Natural killer cell (primary cell): ENCODE data around the gene NTPCR. TPM values are rescaled to one million over a fixed set of nuclear protein-coding genes. Genes with fewer than 3 reads are reported as not detected.

Experiments
- ATAC-seq, 3 donors: fragments of 150-1000 bp in 2 of 3; fragments of 200-7000 bp in 1 of 3; cut with Tn5 transposase; 1 replicate in 1 of 3; 2 replicates in 2 of 3; pipeline ENCODE4 v1.10.0; 2021; ENCODE audit warnings: mild to moderate bottlenecking in 2 of 3, moderate library complexity in 2 of 3
- DNase-seq, 2 donors: peaks; one replicate each; pipeline versions ENCODE4 v3.0.0 to v3.0.0-alpha.2; 2013 to 2021; ENCODE audit warnings: mixed read lengths in 1 of 2
- H3K27ac ChIP-seq: one replicate; pipeline ENCODE4 v1.5.1; 2013; ENCODE audit warnings: mild to moderate bottlenecking, low read length
- H3K27me3 ChIP-seq: one replicate; pipeline ENCODE4 v1.6.1; 2013; ENCODE audit warnings: low read length; ENCODE audit not compliant: control insufficient read depth, insufficient read depth
- H3K36me3 ChIP-seq: one replicate; pipeline ENCODE4 v1.6.1; 2013; ENCODE audit warnings: low read length; ENCODE audit not compliant: control insufficient read depth, insufficient read depth
- H3K4me1 ChIP-seq: one replicate; pipeline ENCODE4 v1.6.1; 2013; ENCODE audit warnings: low read length; ENCODE audit not compliant: control insufficient read depth, insufficient read depth
- H3K4me3 ChIP-seq: one replicate; pipeline ENCODE4 v1.5.1; 2013; ENCODE audit warnings: low read length
- H3K9me3 ChIP-seq: one replicate; pipeline ENCODE4 v1.6.1; 2013; ENCODE audit warnings: low read length; ENCODE audit not compliant: control insufficient read depth, insufficient read depth
- H3K27ac Mint-ChIP-seq, 2 donors: one replicate each; pipeline ENCODE4 v1.8.0; 2022; ENCODE audit warnings: mild to moderate bottlenecking in 2 of 2, mixed read lengths in 2 of 2, moderate library complexity in 1 of 2
- H3K27me3 Mint-ChIP-seq, 2 donors: one replicate each; pipeline ENCODE4 v1.8.0; 2022; ENCODE audit warnings: low read depth in 2 of 2, mixed read lengths in 2 of 2
- H3K36me3 Mint-ChIP-seq: one replicate; pipeline ENCODE4 v1.8.0; 2022; ENCODE audit warnings: mixed read lengths
- H3K4me1 Mint-ChIP-seq, 2 donors: one replicate each; pipeline ENCODE4 v1.8.0; 2022; ENCODE audit warnings: mixed read lengths in 2 of 2
- H3K4me3 Mint-ChIP-seq: one replicate; pipeline ENCODE4 v1.8.0; 2022; ENCODE audit warnings: mild to moderate bottlenecking, moderate library complexity, mixed read lengths
- H3K9me3 Mint-ChIP-seq, 2 donors: one replicate each; pipeline ENCODE4 v1.8.0; 2022; ENCODE audit warnings: mixed read lengths in 2 of 2
- WGBS: methylation state at CpG from one replicate; pipeline ENCODE4 v1.1.7; 2013; ENCODE audit warnings: missing lambda C conversion rate; ENCODE audit not compliant: insufficient coverage; 5-methylcytosine and 5-hydroxymethylcytosine counted together
- intact Hi-C: fragments of 100-400 bp; cut with micrococcal nuclease; formaldehyde crosslinking; loops from one replicate; pipeline ENCODE4 v1.14.2; 2022
- total RNA-seq, 4 donors: library from RNA; stranded (reverse); fragments of 120-200 nt in 1 of 4; gene quantifications; one replicate each; pipeline versions ENCODE4 v1.2.3 to v1.2.4, GENCODE V29; 2013 to 2022
- TF ChIP-seq, protein P1 (sequence below): fragments of 200-600 bp; IDR thresholded peaks from one replicate; pipeline ENCODE4 v1.8.0; 2022; ENCODE audit warnings: antibody characterized with exemption

NTPCR gene
- total RNA-seq, 3 donors from 2014 or later (not counting 1 experiment from before 2014, with no cell fraction given), result 12.9 to 25.7 (median 17.4) TPM

GRCh38 chr1:232917053-232917452, 33.4 kb upstream of the NTPCR start:
- no peaks in the 10 kb centered on the region for H3K4me1 Mint-ChIP-seq
- 80% methylated on average over 3 of the region's 3 CpGs for WGBS

DNA sequence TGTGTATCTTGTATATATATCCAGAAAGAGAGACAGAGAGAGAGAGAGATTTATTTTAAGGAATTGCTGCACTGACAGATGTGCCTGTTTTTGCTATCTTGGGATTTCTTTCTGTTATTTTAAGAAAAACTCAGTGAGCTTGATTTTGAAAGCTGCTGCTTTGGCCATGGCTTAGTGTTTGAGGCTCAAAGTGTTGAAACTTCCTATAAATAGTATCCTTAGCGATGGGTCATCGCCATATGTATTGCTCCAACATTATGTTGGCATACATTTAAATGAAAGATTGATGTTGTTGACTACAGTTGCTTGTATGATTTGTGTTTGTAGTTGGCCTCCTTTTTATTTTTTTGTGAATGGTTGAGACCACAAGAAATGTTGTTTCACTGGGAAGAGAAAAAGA, 29.0 kb upstream of the NTPCR start:
- TF ChIP-seq, protein P1, sequence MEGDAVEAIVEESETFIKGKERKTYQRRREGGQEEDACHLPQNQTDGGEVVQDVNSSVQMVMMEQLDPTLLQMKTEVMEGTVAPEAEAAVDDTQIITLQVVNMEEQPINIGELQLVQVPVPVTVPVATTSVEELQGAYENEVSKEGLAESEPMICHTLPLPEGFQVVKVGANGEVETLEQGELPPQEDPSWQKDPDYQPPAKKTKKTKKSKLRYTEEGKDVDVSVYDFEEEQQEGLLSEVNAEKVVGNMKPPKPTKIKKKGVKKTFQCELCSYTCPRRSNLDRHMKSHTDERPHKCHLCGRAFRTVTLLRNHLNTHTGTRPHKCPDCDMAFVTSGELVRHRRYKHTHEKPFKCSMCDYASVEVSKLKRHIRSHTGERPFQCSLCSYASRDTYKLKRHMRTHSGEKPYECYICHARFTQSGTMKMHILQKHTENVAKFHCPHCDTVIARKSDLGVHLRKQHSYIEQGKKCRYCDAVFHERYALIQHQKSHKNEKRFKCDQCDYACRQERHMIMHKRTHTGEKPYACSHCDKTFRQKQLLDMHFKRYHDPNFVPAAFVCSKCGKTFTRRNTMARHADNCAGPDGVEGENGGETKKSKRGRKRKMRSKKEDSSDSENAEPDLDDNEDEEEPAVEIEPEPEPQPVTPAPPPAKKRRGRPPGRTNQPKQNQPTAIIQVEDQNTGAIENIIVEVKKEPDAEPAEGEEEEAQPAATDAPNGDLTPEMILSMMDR, result no peak
- WGBS, result 100% methylated on average over 2 of the region's 2 CpGs
- peaks cover 6 to 10% of the 10 kb centered on the region in 2 donors for H3K4me1 Mint-ChIP-seq
- H3K27ac Mint-ChIP-seq, result no peak overlapping the region
- DNase-seq (no peak), ATAC-seq (no peak)
- H3K9me3 Mint-ChIP-seq, result peaks cover 0 to 2% of the 10 kb centered on the region in 2 donors
- intact Hi-C loops, result no loop called here
- peaks cover 4 to 9% of the 10 kb centered on the region in 2 donors for H3K27me3 Mint-ChIP-seq
- no peak overlapping the region for H3K4me3 ChIP-seq
- H3K4me3 Mint-ChIP-seq, result no peak overlapping the region
- no peaks in the 10 kb centered on the region for H3K36me3 Mint-ChIP-seq
- H3K36me3 ChIP-seq, result no peaks in the 10 kb centered on the region
- no peaks in the 10 kb centered on the region for H3K27me3 ChIP-seq
- H3K4me1 ChIP-seq, result peaks cover 26% of the 10 kb centered on the region
- no peaks in the 10 kb centered on the region for H3K9me3 ChIP-seq
- no peak overlapping the region for H3K27ac ChIP-seq

More at GRCh38 chr1:232917053-232917452, 33.4 kb upstream of the NTPCR start:
- H3K27ac Mint-ChIP-seq, result no peak overlapping the region
- Histone ChIP-seq H3K27me3 (no peaks in the 10 kb centered on the region), H3K4me1 (no peaks in the 10 kb centered on the region), H3K9me3 (no peaks in the 10 kb centered on the region), H3K27ac (no peak overlapping the region), H3K4me3 (no peak overlapping the region), H3K36me3 (no peaks in the 10 kb centered on the region)
- no peaks in the 10 kb centered on the region for H3K36me3 Mint-ChIP-seq
- peaks cover 0 to 5% of the 10 kb centered on the region in 2 donors for H3K27me3 Mint-ChIP-seq
- H3K4me3 Mint-ChIP-seq, result no peak overlapping the region
- intact Hi-C loops, result no loop called here
- ATAC-seq (no peak), DNase-seq (no peak)
- peaks cover 0 to 2% of the 10 kb centered on the region in 2 donors for H3K9me3 Mint-ChIP-seq
- TF ChIP-seq, protein P1, result no peak

DNA sequence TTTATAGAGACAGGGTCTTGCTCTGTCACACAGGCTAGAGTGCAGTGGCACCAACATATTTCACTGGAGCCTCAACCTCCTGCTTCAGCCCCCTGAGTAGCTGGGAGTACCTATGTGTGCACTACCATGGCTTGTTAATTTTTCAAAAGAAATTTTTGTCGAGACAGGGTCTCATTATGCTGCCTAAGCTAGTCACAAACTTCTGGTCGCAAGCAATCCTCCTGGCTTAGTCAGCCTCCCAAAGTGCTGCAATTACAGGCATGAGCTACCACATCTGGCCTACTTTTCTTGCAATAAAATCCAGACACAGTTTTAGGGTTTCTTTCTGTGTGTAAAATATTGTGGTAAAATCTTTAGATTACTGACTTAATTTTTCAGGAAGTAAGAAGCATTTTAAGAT, 27.9 kb upstream of the NTPCR start:
- no peak overlapping the region for H3K27ac Mint-ChIP-seq
- H3K27me3 Mint-ChIP-seq, result peaks cover 6 to 16% of the 10 kb centered on the region in 2 donors
- 78% methylated on average over 2 of the region's 2 CpGs for WGBS
- Histone ChIP-seq H3K27ac (no peak overlapping the region), H3K36me3 (no peaks in the 10 kb centered on the region), H3K27me3 (no peaks in the 10 kb centered on the region), H3K9me3 (no peaks in the 10 kb centered on the region), H3K4me1 (peaks cover 26% of the 10 kb centered on the region), H3K4me3 (no peak overlapping the region)
- no peak overlapping the region for H3K4me3 Mint-ChIP-seq
- no peaks in the 10 kb centered on the region for H3K9me3 Mint-ChIP-seq
- no peak for ATAC-seq
- peaks cover 6 to 10% of the 10 kb centered on the region in 2 donors for H3K4me1 Mint-ChIP-seq
- intact Hi-C loops, result no loop called here
- DNase-seq, result no peak
- TF ChIP-seq, protein P1, result no peak
- no peaks in the 10 kb centered on the region for H3K36me3 Mint-ChIP-seq

- intact Hi-C loops, result no loop called here
- Histone ChIP-seq H3K4me1 (peaks cover 26% of the 10 kb centered on the region), H3K9me3 (no peaks in the 10 kb centered on the region), H3K27me3 (no peaks in the 10 kb centered on the region), H3K4me3 (no peak overlapping the region), H3K27ac (peak overlapping the region; percentile 32), H3K36me3 (no peaks in the 10 kb centered on the region)
- peak overlapping the region in 1 of 2 donors; percentile 46 for H3K27ac Mint-ChIP-seq
- H3K4me1 Mint-ChIP-seq, result peaks cover 6 to 10% of the 10 kb centered on the region in 2 donors
- no peaks in the 10 kb centered on the region for H3K36me3 Mint-ChIP-seq
- H3K27me3 Mint-ChIP-seq, result peaks cover 6 to 22% of the 10 kb centered on the region in 2 donors
- H3K4me3 Mint-ChIP-seq, result peak overlapping the region; percentile 19
- TF ChIP-seq, protein P1, result no peak
- ATAC-seq (peak; percentile 31 to 72 (median 61)), DNase-seq (peak in 1 of 2 donors; percentile 84)
- 50% methylated on average over 3 of the region's 4 CpGs for WGBS
- no peaks in the 10 kb centered on the region for H3K9me3 Mint-ChIP-seq
These were observed 26.5 kb upstream of the NTPCR start for GRCh38 chr1:232923739-232924386.
